HCT116 (cell line): ENCODE measurements around the gene SETD2. TPM values are rescaled to one million over a fixed set of nuclear protein-coding genes. Genes with fewer than 3 reads are reported as not detected.

Source experiments
- ATAC-seq: fragments of 200-7000 bp; cut with Tn5 transposase; 2 replicates; pipeline ENCODE4 v1.9.1; 2020; ENCODE audit warnings: mild to moderate bottlenecking, moderate library complexity
- BruUV-seq: library from RNA; stranded (reverse); fragments of 400-500 nt; replicated peaks from 2 replicates; lab custom pipeline; 2021; lab: Mats Ljungman, UMichigan
- CTCF ChIA-PET: fragments of 300-600 bp; sonication (Branson Sonifier 250); formaldehyde crosslinking; loops from one replicate; lab custom pipeline; 2021; ENCODE audit warnings: antibody characterized with exemption; lab: Charles Lee
- POLR2A ChIA-PET: fragments of 300-600, 350-600 bp; sonication (Branson Sonifier 250); formaldehyde crosslinking; loops from one replicate; lab custom pipeline; 2021; ENCODE audit warnings: antibody characterized with exemption; lab: Charles Lee
- RAD21 ChIA-PET, 2 experiments: fragments of 300-600 bp; sonication (Branson Sonifier 250); formaldehyde crosslinking; loops; one replicate each; lab custom pipeline; 2023; ENCODE audit warnings: low total read pairs in 2 of 2; ENCODE audit not compliant: uncharacterized antibody in 2 of 2, unreplicated experiment in 2 of 2, low non-redundant PET in 1 of 2; lab: Charles Lee
- DNase-seq: peaks from one replicate; pipeline ENCODE4 v3.0.0-alpha.2; 2010; ENCODE audit warnings: low read depth, low spot score
- H2AFZ ChIP-seq: fragments of 200-600 bp; shearing (Covaris generic), sonication (generic); 2 replicates; pipeline ENCODE4 v1.6.1; 2017; ENCODE audit warnings: low read depth, mixed run types, mixed read lengths, antibody characterized with exemption, low read length; ENCODE audit not compliant: poor library complexity, severe bottlenecking
- H3K27ac ChIP-seq: 2 replicates; pipeline ENCODE4 v1.5.1; 2012; ENCODE audit warnings: low read depth, low read length
- H3K27me3 ChIP-seq: fragments of 200-600 bp; sonication (generic); 2 replicates; pipeline ENCODE4 v1.6.1; 2016; ENCODE audit warnings: mixed run types, low read length, mixed read lengths; ENCODE audit not compliant: insufficient read depth
- H3K36me3 ChIP-seq, 2 experiments: fragments of 200-500 bp in 1 of 2; fragments of 200-600 bp in 1 of 2; sonication (Bioruptor generic) in 1 of 2; sonication (generic) in 1 of 2; 2 replicates each; pipeline versions ENCODE4 v1.5.1 to v1.6.1; 2014 to 2016; ENCODE audit warnings: low read length in 2 of 2, inconsistent platforms in 1 of 2, mixed read lengths in 1 of 2, mixed run types in 1 of 2; ENCODE audit not compliant: insufficient read depth in 2 of 2, control insufficient read depth in 1 of 2
- H3K4me1 ChIP-seq, 2 experiments: fragments of 200-600 bp in 1 of 2; sonication (generic) in 1 of 2; 2 replicates each; pipeline versions ENCODE4 v1.5.1 to v1.6.1; 2012 to 2017; ENCODE audit warnings: low read length in 2 of 2, inconsistent platforms in 1 of 2, mild to moderate bottlenecking in 1 of 2, mixed read lengths in 1 of 2, mixed run types in 1 of 2, moderate library complexity in 1 of 2; ENCODE audit not compliant: insufficient read depth in 2 of 2, control insufficient read depth in 1 of 2
- H3K4me2 ChIP-seq: fragments of 200-600 bp; sonication (generic); 2 replicates; pipeline ENCODE4 v1.6.1; 2017; ENCODE audit warnings: mixed run types, low read length, mixed read lengths
- H3K4me3 ChIP-seq, 2 experiments: fragments of 200-600 bp in 1 of 2; sonication (generic) in 1 of 2; replicated peaks in 1 of 2; 2 replicates each; pipeline ENCODE4 v1.5.1; 2011 to 2016; ENCODE audit warnings: low read length in 2 of 2, control low read depth in 1 of 2, low read depth in 1 of 2, mild to moderate bottlenecking in 1 of 2, mixed read lengths in 1 of 2, mixed run types in 1 of 2
- H3K79me2 ChIP-seq: fragments of 200-600 bp; sonication (generic); 2 replicates; pipeline ENCODE4 v1.6.1; 2017; ENCODE audit warnings: mild to moderate bottlenecking, mixed run types, low read length, moderate library complexity, mixed read lengths; ENCODE audit not compliant: insufficient read depth
- H3K9ac ChIP-seq: fragments of 200-600 bp; sonication (generic); 2 replicates; pipeline ENCODE4 v1.6.1; 2016; ENCODE audit warnings: low read length, mixed read lengths
- H3K9me2 ChIP-seq: fragments of 200-600 bp; sonication (generic), shearing (Covaris generic); 2 replicates; pipeline ENCODE4 v1.6.1; 2017; ENCODE audit warnings: mixed run types, mild to moderate bottlenecking, moderate library complexity; ENCODE audit not compliant: insufficient read depth
- H3K9me3 ChIP-seq, 2 experiments: fragments of 200-500 bp in 1 of 2; fragments of 200-600 bp in 1 of 2; sonication (Bioruptor generic) in 1 of 2; sonication (generic) in 1 of 2; 2 replicates each; pipeline ENCODE4 v1.6.1; 2014 to 2017; ENCODE audit warnings: low read length in 2 of 2, mixed read lengths in 2 of 2, inconsistent platforms in 1 of 2, low read depth in 1 of 2, mild to moderate bottlenecking in 1 of 2, mixed run types in 1 of 2, moderate library complexity in 1 of 2; ENCODE audit not compliant: control insufficient read depth in 1 of 2, insufficient read depth in 1 of 2
- H4K20me1 ChIP-seq: fragments of 200-600 bp; sonication (generic), shearing (Covaris generic); 2 replicates; pipeline ENCODE4 v1.6.1; 2017; ENCODE audit warnings: mixed run types, mild to moderate bottlenecking, moderate library complexity; ENCODE audit not compliant: insufficient read depth
- CBX3 ChIP-seq: IDR thresholded peaks from 2 replicates; pipeline ENCODE4 v1.6.1; 2012; ENCODE audit warnings: low read depth
- CTCF ChIP-seq, 3 experiments: fragments of 200-600 bp in 1 of 3; sonication (generic) in 1 of 3; IDR thresholded peaks in 2 of 3; conservative IDR thresholded peaks in 1 of 3; 2 replicates each; pipeline ENCODE4 v1.5.1; 2012 to 2017; ENCODE audit warnings: low read depth in 2 of 3, low read length in 2 of 3, antibody characterized with exemption in 1 of 3, borderline replicate concordance in 1 of 3, control low read depth in 1 of 3, mild to moderate bottlenecking in 1 of 3, mixed read lengths in 1 of 3, mixed run types in 1 of 3, moderate library complexity in 1 of 3; ENCODE audit not compliant: insufficient read depth in 1 of 3
- EZH2 ChIP-seq: fragments of 200-600 bp; sonication (generic); IDR thresholded peaks from 2 replicates; pipeline ENCODE4 v1.6.1; 2017; ENCODE audit warnings: antibody characterized with exemption, mixed run types
- EZH2phosphoT487 ChIP-seq: fragments of 200-600 bp; IDR thresholded peaks from 2 replicates; pipeline ENCODE4 v1.6.1; 2018; ENCODE audit warnings: antibody characterized with exemption, borderline replicate concordance
- MAX ChIP-seq: IDR thresholded peaks from 2 replicates; pipeline ENCODE4 v1.6.1; 2012
- POLR2A ChIP-seq: IDR thresholded peaks from 2 replicates; pipeline ENCODE4 v1.7.0; 2011; ENCODE audit warnings: borderline replicate concordance; ENCODE audit not compliant: insufficient read depth, insufficient read length; ENCODE audit errors: extremely low read depth
- POLR2AphosphoS5 ChIP-seq: IDR thresholded peaks from 2 replicates; pipeline ENCODE4 v1.6.1; 2011; ENCODE audit warnings: mild to moderate bottlenecking, low read depth, low read length, moderate library complexity
- SIN3A ChIP-seq: IDR thresholded peaks from 2 replicates; pipeline ENCODE4 v1.6.1; 2012; ENCODE audit warnings: low read depth
- SP1 ChIP-seq: IDR thresholded peaks from 2 replicates; pipeline ENCODE4 v1.6.1; 2012; ENCODE audit warnings: low read depth
- SRF ChIP-seq: IDR thresholded peaks from 2 replicates; pipeline ENCODE4 v1.6.1; 2012; ENCODE audit warnings: low read depth
- intact Hi-C: fragments of 100-400 bp; cut with micrococcal nuclease; formaldehyde crosslinking; loops from 2 replicates; pipeline ENCODE4 v1.10.0; 2022
- total RNA-seq: library from RNA; stranded (reverse); gene quantifications from one replicate; pipeline ENCODE4 v1.2.1, GENCODE V29; 2021; ENCODE audit not compliant: unreplicated experiment
- TF ChIP-seq, protein P1 (sequence below): IDR thresholded peaks from 2 replicates; pipeline ENCODE4 v1.6.1; 2012
- TF ChIP-seq, protein P2 (sequence below): IDR thresholded peaks from 2 replicates; pipeline ENCODE4 v1.6.1; 2011; ENCODE audit warnings: mild to moderate bottlenecking, low read length, moderate library complexity; ENCODE audit not compliant: insufficient replicate concordance; ENCODE audit errors: extremely low read depth
- TF ChIP-seq, protein P3 (sequence below): IDR thresholded peaks from 2 replicates; pipeline ENCODE4 v1.6.1; 2012; ENCODE audit warnings: low read depth

Gene SETD2
- total RNA-seq, 1 experiment from 2014 or later = 33.0 TPM

DNA sequence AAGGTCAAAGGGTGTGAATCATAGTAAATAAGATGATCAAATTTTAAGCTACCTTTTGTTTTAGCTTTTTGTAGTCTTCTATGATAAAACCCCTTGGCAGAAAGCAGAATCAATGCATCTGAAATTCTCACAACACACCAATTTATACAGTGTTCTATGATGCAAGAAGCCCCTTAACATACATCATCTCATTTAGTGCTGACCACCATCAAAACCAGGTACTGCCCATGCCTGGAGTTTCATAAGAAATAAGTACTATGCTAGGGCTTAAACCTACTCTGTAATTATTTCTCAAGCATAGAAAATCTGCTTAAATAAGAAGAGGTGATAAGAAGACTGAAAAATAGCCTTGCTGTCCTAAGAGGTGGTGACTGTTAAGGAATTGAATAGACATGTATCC is 116.8 kb downstream of the SETD2 start:
- ATAC-seq (no peak), DNase-seq (no peak)
- Histone ChIP-seq H4K20me1 (peaks cover 4% of the 10 kb centered on the region; the same call in 1 of the 2 replicates), H2AFZ (no peak overlapping the region), H3K4me3 (no peak overlapping the region), H3K9me2 (no peaks in the 10 kb centered on the region), H3K36me3 (peaks cover 0 to 4% of the 10 kb centered on the region in 2 experiments; a peak in 2 of 4 replicates), H3K4me2 (no peak overlapping the region), H3K9ac (no peak overlapping the region), H3K4me1 (no peaks in the 10 kb centered on the region), H3K9me3 (no peaks in the 10 kb centered on the region), H3K27me3 (no peaks in the 10 kb centered on the region), H3K79me2 (peaks cover 11% of the 10 kb centered on the region; the same call in 1 of the 2 replicates), H3K27ac (no peak overlapping the region)
- BruUV-seq = no TSS peak
- POLR2A ChIA-PET = no interaction called here
- TF ChIP-seq SRF = no peak
- TF ChIP-seq EZH2 = no peak
- TF ChIP-seq SP1 = no peak
- TF ChIP-seq, protein P1, sequence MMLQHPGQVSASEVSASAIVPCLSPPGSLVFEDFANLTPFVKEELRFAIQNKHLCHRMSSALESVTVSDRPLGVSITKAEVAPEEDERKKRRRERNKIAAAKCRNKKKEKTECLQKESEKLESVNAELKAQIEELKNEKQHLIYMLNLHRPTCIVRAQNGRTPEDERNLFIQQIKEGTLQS = no peak
- TF ChIP-seq, protein P2, sequence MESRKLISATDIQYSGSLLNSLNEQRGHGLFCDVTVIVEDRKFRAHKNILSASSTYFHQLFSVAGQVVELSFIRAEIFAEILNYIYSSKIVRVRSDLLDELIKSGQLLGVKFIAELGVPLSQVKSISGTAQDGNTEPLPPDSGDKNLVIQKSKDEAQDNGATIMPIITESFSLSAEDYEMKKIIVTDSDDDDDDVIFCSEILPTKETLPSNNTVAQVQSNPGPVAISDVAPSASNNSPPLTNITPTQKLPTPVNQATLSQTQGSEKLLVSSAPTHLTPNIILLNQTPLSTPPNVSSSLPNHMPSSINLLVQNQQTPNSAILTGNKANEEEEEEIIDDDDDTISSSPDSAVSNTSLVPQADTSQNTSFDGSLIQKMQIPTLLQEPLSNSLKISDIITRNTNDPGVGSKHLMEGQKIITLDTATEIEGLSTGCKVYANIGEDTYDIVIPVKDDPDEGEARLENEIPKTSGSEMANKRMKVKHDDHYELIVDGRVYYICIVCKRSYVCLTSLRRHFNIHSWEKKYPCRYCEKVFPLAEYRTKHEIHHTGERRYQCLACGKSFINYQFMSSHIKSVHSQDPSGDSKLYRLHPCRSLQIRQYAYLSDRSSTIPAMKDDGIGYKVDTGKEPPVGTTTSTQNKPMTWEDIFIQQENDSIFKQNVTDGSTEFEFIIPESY = no peak
- TF ChIP-seq POLR2AphosphoS5 = no peak
- TF ChIP-seq, protein P3, sequence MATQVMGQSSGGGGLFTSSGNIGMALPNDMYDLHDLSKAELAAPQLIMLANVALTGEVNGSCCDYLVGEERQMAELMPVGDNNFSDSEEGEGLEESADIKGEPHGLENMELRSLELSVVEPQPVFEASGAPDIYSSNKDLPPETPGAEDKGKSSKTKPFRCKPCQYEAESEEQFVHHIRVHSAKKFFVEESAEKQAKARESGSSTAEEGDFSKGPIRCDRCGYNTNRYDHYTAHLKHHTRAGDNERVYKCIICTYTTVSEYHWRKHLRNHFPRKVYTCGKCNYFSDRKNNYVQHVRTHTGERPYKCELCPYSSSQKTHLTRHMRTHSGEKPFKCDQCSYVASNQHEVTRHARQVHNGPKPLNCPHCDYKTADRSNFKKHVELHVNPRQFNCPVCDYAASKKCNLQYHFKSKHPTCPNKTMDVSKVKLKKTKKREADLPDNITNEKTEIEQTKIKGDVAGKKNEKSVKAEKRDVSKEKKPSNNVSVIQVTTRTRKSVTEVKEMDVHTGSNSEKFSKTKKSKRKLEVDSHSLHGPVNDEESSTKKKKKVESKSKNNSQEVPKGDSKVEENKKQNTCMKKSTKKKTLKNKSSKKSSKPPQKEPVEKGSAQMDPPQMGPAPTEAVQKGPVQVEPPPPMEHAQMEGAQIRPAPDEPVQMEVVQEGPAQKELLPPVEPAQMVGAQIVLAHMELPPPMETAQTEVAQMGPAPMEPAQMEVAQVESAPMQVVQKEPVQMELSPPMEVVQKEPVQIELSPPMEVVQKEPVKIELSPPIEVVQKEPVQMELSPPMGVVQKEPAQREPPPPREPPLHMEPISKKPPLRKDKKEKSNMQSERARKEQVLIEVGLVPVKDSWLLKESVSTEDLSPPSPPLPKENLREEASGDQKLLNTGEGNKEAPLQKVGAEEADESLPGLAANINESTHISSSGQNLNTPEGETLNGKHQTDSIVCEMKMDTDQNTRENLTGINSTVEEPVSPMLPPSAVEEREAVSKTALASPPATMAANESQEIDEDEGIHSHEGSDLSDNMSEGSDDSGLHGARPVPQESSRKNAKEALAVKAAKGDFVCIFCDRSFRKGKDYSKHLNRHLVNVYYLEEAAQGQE = no peak
- no peak for TF ChIP-seq MAX
- no peak for TF ChIP-seq CTCF (IDR thresholded peaks at IDR 0.05 in 2 of 3, conservative IDR thresholded peaks at IDR 0.05 in 1 of 3; ENCODE audit: borderline replicate concordance in 1 of 3, insufficient read depth in 1 of 3, low read depth in 2 of 3, low read length in 2 of 3)
- no peak for TF ChIP-seq EZH2phosphoT487
- TF ChIP-seq POLR2A = no peak
- no peak for TF ChIP-seq SIN3A
- TF ChIP-seq CBX3 = no peak
- CTCF ChIA-PET = no interaction called here
- RAD21 ChIA-PET = no interaction called here
- intact Hi-C loops = loop anchor here (10.0 kb wide), 1 partner anchor 278 kb away; no protein-coding TSS in a partner anchor
